Large intestine (tissue), 1 donor: ENCODE data around the gene PRKAG3. TPM values are rescaled to one million over a fixed set of nuclear protein-coding genes. Genes with fewer than 3 reads are reported as not detected.

ENCODE experiments used
- polyA plus RNA-seq: library from polyadenylated mRNA; unstranded; fragments of 120-200 nt; gene quantifications from one replicate; pipeline ENCODE4 v1.2.1, GENCODE V29; 2013

Gene PRKAG3
- polyA plus RNA-seq, 1 donor = 0.07 TPM

Other genes with a start within 250 kb of the PRKAG3 start
- gene PLCD4, start 223.9 kb downstream of the PRKAG3 start, polyA plus RNA-seq = 4.0 TPM
- 14.8 TPM for gene ZNF142, start 172.2 kb downstream of the PRKAG3 start, polyA plus RNA-seq
- gene BCS1L, start 172.1 kb downstream of the PRKAG3 start, polyA plus RNA-seq = 39.5 TPM
- gene RNF25, start 159.8 kb downstream of the PRKAG3 start, polyA plus RNA-seq = 22.1 TPM
- 44.6 TPM for gene STK36, start 159.7 kb downstream of the PRKAG3 start, polyA plus RNA-seq
- gene TTLL4, start 121.0 kb downstream of the PRKAG3 start, polyA plus RNA-seq = 31.7 TPM
- 109 TPM for gene CYP27A1, start 49.7 kb downstream of the PRKAG3 start, polyA plus RNA-seq
- 0.24 TPM for gene WNT6, start 28.0 kb upstream of the PRKAG3 start, polyA plus RNA-seq
- gene WNT10A, start 49.0 kb upstream of the PRKAG3 start, polyA plus RNA-seq = 1.5 TPM
- 2.9 TPM for gene CDK5R2, start 127.9 kb upstream of the PRKAG3 start, polyA plus RNA-seq
- gene FEV, start 153.4 kb upstream of the PRKAG3 start, polyA plus RNA-seq = 11.9 TPM
- 13.3 TPM for gene CRYBA2, start 161.6 kb upstream of the PRKAG3 start, polyA plus RNA-seq
- gene CFAP65, start 209.7 kb upstream of the PRKAG3 start, polyA plus RNA-seq = 3.4 TPM
- gene IHH, start 229.1 kb upstream of the PRKAG3 start, polyA plus RNA-seq = 68.4 TPM